Stomach (tissue), 4 donors: ENCODE data around the gene QPCT.
"Not testable (repeated sequence)": the region's sequence is repeated elsewhere in the genome, so short reads cannot be mapped to it uniquely, and the experiment has no call there.

ENCODE experiments used
- POLR2A ChIP-seq, 4 donors: fragments of 450-650 bp; IDR thresholded peaks; one replicate each; pipeline ENCODE4 v1.6.1; 2016; ENCODE audit warnings: antibody characterized with exemption in 4 of 4, control low read depth in 2 of 4, mild to moderate bottlenecking in 1 of 4, moderate library complexity in 1 of 4
- POLR2AphosphoS5 ChIP-seq, 3 donors: sonication (generic); formaldehyde crosslinking; IDR thresholded peaks; one replicate each; pipeline ENCODE4 v1.6.1; 2016; ENCODE audit warnings: antibody characterized with exemption in 3 of 3
- TF ChIP-seq, protein P1 (sequence below), 7 experiments: fragments of 450-650 bp in 4 of 7; fragments of 200-600 bp in 3 of 7; sonication (generic) in 3 of 7; IDR thresholded peaks; one replicate each; pipeline ENCODE4 v1.5.1; 2016 to 2019; ENCODE audit warnings: antibody characterized with exemption in 7 of 7, control low read depth in 2 of 7, mild to moderate bottlenecking in 1 of 7

DNA sequence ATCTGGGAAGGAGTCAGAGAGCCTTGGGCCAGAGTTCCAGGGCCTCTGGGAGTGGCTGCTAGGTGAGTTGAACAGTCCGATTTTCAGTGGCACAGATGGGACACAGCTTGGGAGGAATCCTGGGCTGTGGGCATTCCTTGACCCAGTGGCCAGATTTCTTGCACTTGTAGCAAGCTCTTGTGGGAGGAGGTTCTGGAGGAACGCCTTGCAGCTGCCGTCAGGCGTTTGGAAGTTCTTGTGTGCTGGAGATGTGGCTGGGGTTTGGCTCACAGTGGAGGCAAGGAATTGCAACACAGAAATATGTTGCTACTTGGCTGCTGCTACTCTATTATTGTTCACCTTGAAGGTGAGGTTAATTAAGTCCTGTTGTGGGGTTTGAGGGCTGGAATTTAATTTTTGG is 39.8 kb downstream of the QPCT start:
- TF ChIP-seq, protein P1, sequence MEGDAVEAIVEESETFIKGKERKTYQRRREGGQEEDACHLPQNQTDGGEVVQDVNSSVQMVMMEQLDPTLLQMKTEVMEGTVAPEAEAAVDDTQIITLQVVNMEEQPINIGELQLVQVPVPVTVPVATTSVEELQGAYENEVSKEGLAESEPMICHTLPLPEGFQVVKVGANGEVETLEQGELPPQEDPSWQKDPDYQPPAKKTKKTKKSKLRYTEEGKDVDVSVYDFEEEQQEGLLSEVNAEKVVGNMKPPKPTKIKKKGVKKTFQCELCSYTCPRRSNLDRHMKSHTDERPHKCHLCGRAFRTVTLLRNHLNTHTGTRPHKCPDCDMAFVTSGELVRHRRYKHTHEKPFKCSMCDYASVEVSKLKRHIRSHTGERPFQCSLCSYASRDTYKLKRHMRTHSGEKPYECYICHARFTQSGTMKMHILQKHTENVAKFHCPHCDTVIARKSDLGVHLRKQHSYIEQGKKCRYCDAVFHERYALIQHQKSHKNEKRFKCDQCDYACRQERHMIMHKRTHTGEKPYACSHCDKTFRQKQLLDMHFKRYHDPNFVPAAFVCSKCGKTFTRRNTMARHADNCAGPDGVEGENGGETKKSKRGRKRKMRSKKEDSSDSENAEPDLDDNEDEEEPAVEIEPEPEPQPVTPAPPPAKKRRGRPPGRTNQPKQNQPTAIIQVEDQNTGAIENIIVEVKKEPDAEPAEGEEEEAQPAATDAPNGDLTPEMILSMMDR (IDR thresholded peaks at IDR 0.05): not testable (repeated sequence)
- TF ChIP-seq POLR2A, POLR2AphosphoS5 (IDR thresholded peaks at IDR 0.05): not testable (repeated sequence)
